Islet of Langerhans (tissue), 1 donor: ENCODE results near the gene CHRNB2.

Source experiments
- FAIRE-seq: peaks from one replicate; lab custom pipeline; 2011; peaks lifted over from hg19 to GRCh38; lab: Jason Lieb, UNC

CHRNB2 gene

GRCh38 chr1:154611150-154611862 lies 43.7 kb downstream of the CHRNB2 start:
- FAIRE-seq, result no peak

GRCh38 chr1:154614247-154614646 lies 46.7 kb downstream of the CHRNB2 start:
- no peak for FAIRE-seq

- FAIRE-seq, result no peak
These were observed 47.3 kb downstream of the CHRNB2 start for GRCh38 chr1:154614901-154615300.

GRCh38 chr1:154615411-154615810 lies 47.8 kb downstream of the CHRNB2 start:
- FAIRE-seq, result no peak

- no peak for FAIRE-seq
These were observed 49.2 kb downstream of the CHRNB2 start for GRCh38 chr1:154616659-154617345.

- no peak for FAIRE-seq
These were observed 51.8 kb downstream of the CHRNB2 start for GRCh38 chr1:154619181-154619948.

GRCh38 chr1:154620751-154621150 lies 53.2 kb downstream of the CHRNB2 start:
- no peak for FAIRE-seq

GRCh38 chr1:154621875-154622274 lies 54.3 kb downstream of the CHRNB2 start:
- no peak for FAIRE-seq

GRCh38 chr1:154622503-154623039 lies 55.0 kb downstream of the CHRNB2 start:
- FAIRE-seq, result no peak

GRCh38 chr1:154623358-154623757 lies 55.8 kb downstream of the CHRNB2 start:
- no peak for FAIRE-seq

GRCh38 chr1:154624746-154625643 lies 57.4 kb downstream of the CHRNB2 start:
- no peak for FAIRE-seq

GRCh38 chr1:154626456-154627256 lies 59.1 kb downstream of the CHRNB2 start:
- no peak for FAIRE-seq

GRCh38 chr1:154627257-154628120 lies 59.9 kb downstream of the CHRNB2 start:
- FAIRE-seq, result no peak

- peak; percentile 93 for FAIRE-seq
These were observed 60.5 kb downstream of the CHRNB2 start for GRCh38 chr1:154628121-154628405.

GRCh38 chr1:154629061-154629674 lies 61.6 kb downstream of the CHRNB2 start:
- FAIRE-seq, result no peak
